ENCODE results near the gene KIAA2012. TPM values are rescaled to one million over a fixed set of nuclear protein-coding genes. Genes with fewer than 3 reads are reported as not detected.

The KIAA2012 gene
- total RNA-seq, 1 donor from 2014 or later, result not detected

DNA sequence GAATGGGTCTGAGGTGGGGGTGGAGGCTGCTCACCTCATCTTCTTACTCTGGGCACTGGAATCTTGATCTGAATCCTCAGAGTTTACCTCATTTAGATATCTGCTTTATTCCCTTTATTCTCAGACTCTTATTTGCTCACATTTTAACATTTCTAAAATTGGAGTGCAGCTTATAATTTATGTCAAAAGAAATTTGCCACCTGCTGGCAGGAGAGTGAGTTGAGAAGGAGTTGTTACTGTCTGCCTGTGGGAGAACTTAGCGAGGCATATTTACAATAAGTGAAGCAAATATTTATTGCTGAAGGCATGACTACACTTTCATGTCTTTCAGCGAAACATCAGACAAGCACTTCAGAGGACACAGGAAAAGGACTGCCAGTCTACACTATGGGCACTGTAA, 16.4 kb upstream of the KIAA2012 start:
- no peak overlapping the region for H3K4me3 Mint-ChIP-seq
- no peak overlapping the region for H3K27ac Mint-ChIP-seq
- no peaks in the 10 kb centered on the region for H3K36me3 Mint-ChIP-seq (ENCODE audit: low read depth)
- H3K27me3 Mint-ChIP-seq, result peaks cover 37% of the 10 kb centered on the region
- H3K9me3 Mint-ChIP-seq, result no peaks in the 10 kb centered on the region
- intact Hi-C loops (cut with micrococcal nuclease), result loop anchor here (1.0 kb wide), 1 partner anchor 196 kb away; no protein-coding TSS in a partner anchor
- DNase-seq, result no peak
- H3K4me1 Mint-ChIP-seq, result no peaks in the 10 kb centered on the region
- POLR2A ChIA-PET, result no interaction called here
- ATAC-seq (ENCODE audit: low read depth), result no peak
- TF ChIP-seq, protein P1, sequence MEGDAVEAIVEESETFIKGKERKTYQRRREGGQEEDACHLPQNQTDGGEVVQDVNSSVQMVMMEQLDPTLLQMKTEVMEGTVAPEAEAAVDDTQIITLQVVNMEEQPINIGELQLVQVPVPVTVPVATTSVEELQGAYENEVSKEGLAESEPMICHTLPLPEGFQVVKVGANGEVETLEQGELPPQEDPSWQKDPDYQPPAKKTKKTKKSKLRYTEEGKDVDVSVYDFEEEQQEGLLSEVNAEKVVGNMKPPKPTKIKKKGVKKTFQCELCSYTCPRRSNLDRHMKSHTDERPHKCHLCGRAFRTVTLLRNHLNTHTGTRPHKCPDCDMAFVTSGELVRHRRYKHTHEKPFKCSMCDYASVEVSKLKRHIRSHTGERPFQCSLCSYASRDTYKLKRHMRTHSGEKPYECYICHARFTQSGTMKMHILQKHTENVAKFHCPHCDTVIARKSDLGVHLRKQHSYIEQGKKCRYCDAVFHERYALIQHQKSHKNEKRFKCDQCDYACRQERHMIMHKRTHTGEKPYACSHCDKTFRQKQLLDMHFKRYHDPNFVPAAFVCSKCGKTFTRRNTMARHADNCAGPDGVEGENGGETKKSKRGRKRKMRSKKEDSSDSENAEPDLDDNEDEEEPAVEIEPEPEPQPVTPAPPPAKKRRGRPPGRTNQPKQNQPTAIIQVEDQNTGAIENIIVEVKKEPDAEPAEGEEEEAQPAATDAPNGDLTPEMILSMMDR (IDR thresholded peaks at IDR 0.05), result no peak
- CTCF ChIA-PET, result interaction anchor here (1.5 kb wide), 1 partner anchor 196 kb away, joined by 3 read pairs; no protein-coding TSS in a partner anchor

DNA sequence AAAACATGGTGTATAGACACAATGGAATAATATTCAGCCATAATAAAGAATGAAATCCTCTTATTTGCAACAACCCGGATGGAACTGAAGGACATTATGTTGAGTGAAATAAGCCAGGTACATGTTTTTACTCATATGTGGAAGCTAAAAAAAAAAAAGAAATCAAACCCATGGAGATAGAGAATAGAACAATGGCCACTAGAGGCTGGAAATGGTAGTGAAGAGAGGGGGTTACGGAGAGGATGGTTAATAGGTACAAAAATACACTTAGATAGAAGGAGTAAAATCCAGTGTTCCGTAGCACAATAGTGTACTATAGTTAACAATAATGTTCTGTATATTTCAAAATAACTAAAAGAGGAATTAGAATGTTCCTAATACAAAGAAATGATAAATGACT, 12.8 kb upstream of the KIAA2012 start:
- ChIA-PET CTCF (interaction anchor here (0.6 kb wide), 1 partner anchor 200 kb away, joined by 3 read pairs; no protein-coding TSS in a partner anchor), POLR2A (no interaction called here)
- DNase-seq, result no peak
- Mint-ChIP-seq H3K27ac (no peak overlapping the region), H3K36me3 (ENCODE audit: low read depth) (no peaks in the 10 kb centered on the region), H3K4me3 (no peak overlapping the region), H3K9me3 (no peaks in the 10 kb centered on the region), H3K27me3 (peaks cover 22% of the 10 kb centered on the region), H3K4me1 (no peaks in the 10 kb centered on the region)
- intact Hi-C loops (cut with micrococcal nuclease), result no loop called here
- ATAC-seq (ENCODE audit: low read depth), result no peak
- TF ChIP-seq, protein P1 (IDR thresholded peaks at IDR 0.05), result no peak

DNA sequence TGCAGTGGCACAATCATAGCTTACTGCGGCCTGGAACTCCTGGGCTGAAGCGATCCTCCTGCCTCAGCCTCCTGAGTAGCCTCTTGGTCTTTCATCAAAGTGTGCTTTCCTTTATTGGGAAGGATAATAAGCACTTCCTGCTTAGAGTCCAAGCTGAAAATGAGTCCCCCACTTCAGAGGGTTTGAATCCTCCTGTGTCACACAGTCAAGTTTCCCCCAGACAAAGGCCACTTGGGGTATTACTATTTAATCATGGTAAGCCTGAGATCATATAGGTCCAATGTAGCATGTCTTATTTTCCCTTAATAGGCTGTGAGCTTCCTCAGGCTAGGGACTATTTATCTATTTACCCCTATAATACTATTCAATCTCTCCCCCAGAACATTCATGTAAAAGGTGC, 11.4 kb upstream of the KIAA2012 start:
- ChIA-PET CTCF (no interaction called here), POLR2A (no interaction called here)
- Mint-ChIP-seq H3K27ac (no peak overlapping the region), H3K36me3 (ENCODE audit: low read depth) (no peaks in the 10 kb centered on the region), H3K9me3 (no peaks in the 10 kb centered on the region), H3K27me3 (peaks cover 14% of the 10 kb centered on the region), H3K4me3 (no peak overlapping the region), H3K4me1 (no peaks in the 10 kb centered on the region)
- intact Hi-C loops (cut with micrococcal nuclease), result no loop called here
- DNase-seq (no peak), ATAC-seq (ENCODE audit: low read depth) (no peak)
- TF ChIP-seq, protein P1 (IDR thresholded peaks at IDR 0.05), result no peak

DNA sequence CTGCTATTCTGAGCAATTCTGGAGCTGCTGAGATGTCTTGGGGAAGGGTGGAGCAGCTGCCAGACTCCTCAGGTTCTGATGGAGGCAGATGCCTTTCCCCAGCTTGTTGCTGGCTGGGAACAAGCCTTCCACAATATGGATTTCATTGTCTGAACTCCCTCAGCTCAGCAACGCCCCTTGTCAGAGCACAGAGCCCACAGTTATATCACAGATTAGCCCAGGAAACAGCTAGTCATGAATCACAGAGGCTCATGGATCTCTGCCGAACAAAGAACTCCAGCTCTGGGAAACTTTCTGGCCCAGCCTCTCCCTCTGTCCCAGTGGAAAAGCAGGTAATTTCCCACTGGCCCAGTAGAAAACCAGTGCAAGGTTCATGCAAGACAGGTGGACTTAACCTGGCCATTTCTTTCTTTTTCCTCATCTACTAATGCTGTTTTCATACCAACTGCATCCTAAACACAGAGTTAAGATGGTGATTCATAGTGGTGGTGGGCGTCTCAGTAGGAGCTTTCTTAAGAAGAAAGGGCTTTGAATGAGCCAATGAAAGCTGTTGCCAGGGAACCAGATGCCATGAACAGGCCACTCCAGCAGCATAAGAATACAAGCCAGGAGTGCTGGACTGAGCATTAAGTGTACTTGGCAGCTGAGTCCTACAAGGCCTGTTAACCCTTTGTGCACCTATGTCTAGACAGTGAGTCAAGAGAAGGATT, 8.7 kb upstream of the KIAA2012 start:
- no peaks in the 10 kb centered on the region for H3K4me1 Mint-ChIP-seq
- CTCF ChIA-PET, result no interaction called here
- no peak overlapping the region for H3K27ac Mint-ChIP-seq
- no peaks in the 10 kb centered on the region for H3K9me3 Mint-ChIP-seq
- ATAC-seq (ENCODE audit: low read depth) (no peak), DNase-seq (no peak)
- POLR2A ChIA-PET, result no interaction called here
- H3K36me3 Mint-ChIP-seq (ENCODE audit: low read depth), result no peaks in the 10 kb centered on the region
- TF ChIP-seq, protein P1 (IDR thresholded peaks at IDR 0.05), result no peak
- H3K4me3 Mint-ChIP-seq, result no peak overlapping the region
- H3K27me3 Mint-ChIP-seq, result peaks cover 8% of the 10 kb centered on the region
- intact Hi-C loops (cut with micrococcal nuclease), result no loop called here

DNA sequence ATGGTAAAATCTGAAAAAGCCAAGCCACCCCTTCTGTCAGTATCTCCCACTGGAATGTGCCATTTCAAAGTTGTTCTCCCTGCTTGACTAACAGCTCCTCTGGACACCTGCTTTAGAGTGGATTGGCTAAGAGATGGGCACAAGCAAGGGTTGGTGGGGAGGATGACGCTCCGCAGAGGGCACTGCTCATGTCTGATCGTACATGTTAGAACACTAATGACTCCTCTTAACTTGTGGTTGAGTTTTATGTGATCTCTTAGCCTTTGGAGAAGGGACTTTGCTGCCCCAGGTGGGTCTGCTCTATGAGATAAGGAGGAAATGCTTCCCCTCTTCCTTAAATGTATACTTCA, 8.2 kb upstream of the KIAA2012 start:
- DNase-seq, result no peak
- ChIA-PET CTCF (no interaction called here), POLR2A (no interaction called here)
- Mint-ChIP-seq H3K9me3 (no peaks in the 10 kb centered on the region), H3K36me3 (ENCODE audit: low read depth) (no peaks in the 10 kb centered on the region), H3K27me3 (peaks cover 5% of the 10 kb centered on the region), H3K27ac (no peak overlapping the region), H3K4me1 (no peaks in the 10 kb centered on the region), H3K4me3 (no peak overlapping the region)
- intact Hi-C loops (cut with micrococcal nuclease), result no loop called here
- TF ChIP-seq, protein P1 (IDR thresholded peaks at IDR 0.05), result no peak
- ATAC-seq (ENCODE audit: low read depth), result no peak

All from activated B cell treated with CpG ODN at 0.5 μM for 24 hours (primary cell).